CD4-positive, alpha-beta T cell treated with Interleukin-10 for 1 hour (primary cell): ENCODE measurements around the gene PDE6D.
"Not testable (repeated sequence)": the region's sequence is repeated elsewhere in the genome, so short reads cannot be mapped to it uniquely, and the experiment has no call there.

Source experiments
- DNase-seq: peaks from one replicate; pipeline ENCODE4 v3.0.0-alpha.2; 2020

The PDE6D gene

GRCh38 chr2:231769170-231770136 is 11.6 kb downstream of the PDE6D start:
- no peak for DNase-seq

- DNase-seq: no peak
These were observed 15.6 kb downstream of the PDE6D start for GRCh38 chr2:231765496-231765929.

GRCh38 chr2:231764760-231765159 is 16.3 kb downstream of the PDE6D start:
- DNase-seq: no peak

GRCh38 chr2:231764124-231764523 is 17.0 kb downstream of the PDE6D start:
- DNase-seq: no peak

- no peak for DNase-seq
These were observed 19.3 kb downstream of the PDE6D start for GRCh38 chr2:231761735-231762134.

GRCh38 chr2:231752061-231752460 is 29.0 kb downstream of the PDE6D start:
- no peak for DNase-seq

- DNase-seq: no peak
These were observed 29.9 kb downstream of the PDE6D start for GRCh38 chr2:231751042-231751815.

GRCh38 chr2:231749016-231749415 is 32.1 kb downstream of the PDE6D start:
- not testable (repeated sequence) for DNase-seq

- DNase-seq: not testable (repeated sequence)
These were observed 32.8 kb downstream of the PDE6D start for GRCh38 chr2:231748153-231748896.

- no peak for DNase-seq
These were observed 35.6 kb downstream of the PDE6D start for GRCh38 chr2:231745303-231746038.

- no peak for DNase-seq
These were observed 37.5 kb downstream of the PDE6D start for GRCh38 chr2:231743376-231744116.

GRCh38 chr2:231737761-231738160 is 43.3 kb downstream of the PDE6D start:
- no peak for DNase-seq

GRCh38 chr2:231732604-231733003 is 48.5 kb downstream of the PDE6D start:
- no peak for DNase-seq

GRCh38 chr2:231727621-231728020 is 53.5 kb downstream of the PDE6D start:
- DNase-seq: no peak

- DNase-seq: no peak
These were observed 54.8 kb downstream of the PDE6D start for GRCh38 chr2:231726276-231726675.

GRCh38 chr2:231725476-231725875 is 55.6 kb downstream of the PDE6D start:
- no peak for DNase-seq

- DNase-seq: no peak
These were observed 58.3 kb downstream of the PDE6D start for GRCh38 chr2:231722721-231723307.

- no peak for DNase-seq
These were observed 59.8 kb downstream of the PDE6D start for GRCh38 chr2:231720987-231721966.

- no peak for DNase-seq
These were observed 60.6 kb downstream of the PDE6D start for GRCh38 chr2:231720292-231720986.
